Measurements from ENCODE around the gene C1QTNF9.

Gene C1QTNF9

DNA sequence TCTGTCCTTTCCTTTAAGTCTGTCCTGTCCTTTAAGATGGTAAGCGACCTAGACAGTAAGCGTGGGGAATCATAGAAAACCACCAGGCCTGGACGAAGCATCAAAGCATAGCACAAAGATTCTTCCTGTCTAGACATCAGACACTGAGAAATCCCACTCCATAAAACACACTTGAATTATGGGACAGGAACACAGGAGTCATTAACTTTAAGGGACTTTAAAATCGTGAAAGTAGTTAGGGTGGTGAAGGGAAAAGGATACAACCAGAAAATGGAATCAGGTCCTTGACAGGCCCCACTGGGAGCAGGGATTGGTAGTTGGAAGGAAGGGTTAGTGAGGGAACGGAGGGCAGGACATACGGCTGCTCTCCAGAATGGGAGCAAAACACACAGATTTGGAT lies 31.6 kb upstream of the C1QTNF9 start:
- H3K9me3 ChIP-seq (ENCODE audit: severe bottlenecking), result no peaks in the 10 kb centered on the region
- H3K4me3 ChIP-seq (ENCODE audit: low read depth, low read length), result no peak overlapping the region
- TF ChIP-seq, protein P1, sequence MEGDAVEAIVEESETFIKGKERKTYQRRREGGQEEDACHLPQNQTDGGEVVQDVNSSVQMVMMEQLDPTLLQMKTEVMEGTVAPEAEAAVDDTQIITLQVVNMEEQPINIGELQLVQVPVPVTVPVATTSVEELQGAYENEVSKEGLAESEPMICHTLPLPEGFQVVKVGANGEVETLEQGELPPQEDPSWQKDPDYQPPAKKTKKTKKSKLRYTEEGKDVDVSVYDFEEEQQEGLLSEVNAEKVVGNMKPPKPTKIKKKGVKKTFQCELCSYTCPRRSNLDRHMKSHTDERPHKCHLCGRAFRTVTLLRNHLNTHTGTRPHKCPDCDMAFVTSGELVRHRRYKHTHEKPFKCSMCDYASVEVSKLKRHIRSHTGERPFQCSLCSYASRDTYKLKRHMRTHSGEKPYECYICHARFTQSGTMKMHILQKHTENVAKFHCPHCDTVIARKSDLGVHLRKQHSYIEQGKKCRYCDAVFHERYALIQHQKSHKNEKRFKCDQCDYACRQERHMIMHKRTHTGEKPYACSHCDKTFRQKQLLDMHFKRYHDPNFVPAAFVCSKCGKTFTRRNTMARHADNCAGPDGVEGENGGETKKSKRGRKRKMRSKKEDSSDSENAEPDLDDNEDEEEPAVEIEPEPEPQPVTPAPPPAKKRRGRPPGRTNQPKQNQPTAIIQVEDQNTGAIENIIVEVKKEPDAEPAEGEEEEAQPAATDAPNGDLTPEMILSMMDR (IDR thresholded peaks at IDR 0.05; ENCODE audit: low read depth, low read length), result no peak
- H3K27me3 ChIP-seq (ENCODE audit: insufficient read depth, low read depth, severe bottlenecking), result peaks cover 3% of the 10 kb centered on the region
- DNase-seq, result no peak
- H3K36me3 ChIP-seq, result no peaks in the 10 kb centered on the region
- no peak overlapping the region for H3K27ac ChIP-seq

- Histone ChIP-seq H3K4me3 (ENCODE audit: low read depth, low read length) (no peak overlapping the region), H3K36me3 (no peaks in the 10 kb centered on the region), H3K27ac (no peak overlapping the region), H3K9me3 (ENCODE audit: severe bottlenecking) (no peaks in the 10 kb centered on the region), H3K27me3 (ENCODE audit: insufficient read depth, low read depth, severe bottlenecking) (peaks cover 3% of the 10 kb centered on the region)
- DNase-seq, result no peak
- TF ChIP-seq, protein P1 (IDR thresholded peaks at IDR 0.05; ENCODE audit: low read depth, low read length), result no peak
These were observed 29.9 kb upstream of the C1QTNF9 start for GRCh38 chr13:24279327-24280110.

GRCh38 chr13:24280720-24281119 lies 28.7 kb upstream of the C1QTNF9 start:
- Histone ChIP-seq H3K27ac (no peak overlapping the region), H3K9me3 (ENCODE audit: severe bottlenecking) (no peaks in the 10 kb centered on the region), H3K4me3 (ENCODE audit: low read depth, low read length) (no peak overlapping the region), H3K27me3 (ENCODE audit: insufficient read depth, low read depth, severe bottlenecking) (peaks cover 3% of the 10 kb centered on the region), H3K36me3 (peaks cover 4% of the 10 kb centered on the region; the same call in 1 of the 2 replicates)
- DNase-seq, result no peak
- TF ChIP-seq, protein P1 (IDR thresholded peaks at IDR 0.05; ENCODE audit: low read depth, low read length), result no peak

DNA sequence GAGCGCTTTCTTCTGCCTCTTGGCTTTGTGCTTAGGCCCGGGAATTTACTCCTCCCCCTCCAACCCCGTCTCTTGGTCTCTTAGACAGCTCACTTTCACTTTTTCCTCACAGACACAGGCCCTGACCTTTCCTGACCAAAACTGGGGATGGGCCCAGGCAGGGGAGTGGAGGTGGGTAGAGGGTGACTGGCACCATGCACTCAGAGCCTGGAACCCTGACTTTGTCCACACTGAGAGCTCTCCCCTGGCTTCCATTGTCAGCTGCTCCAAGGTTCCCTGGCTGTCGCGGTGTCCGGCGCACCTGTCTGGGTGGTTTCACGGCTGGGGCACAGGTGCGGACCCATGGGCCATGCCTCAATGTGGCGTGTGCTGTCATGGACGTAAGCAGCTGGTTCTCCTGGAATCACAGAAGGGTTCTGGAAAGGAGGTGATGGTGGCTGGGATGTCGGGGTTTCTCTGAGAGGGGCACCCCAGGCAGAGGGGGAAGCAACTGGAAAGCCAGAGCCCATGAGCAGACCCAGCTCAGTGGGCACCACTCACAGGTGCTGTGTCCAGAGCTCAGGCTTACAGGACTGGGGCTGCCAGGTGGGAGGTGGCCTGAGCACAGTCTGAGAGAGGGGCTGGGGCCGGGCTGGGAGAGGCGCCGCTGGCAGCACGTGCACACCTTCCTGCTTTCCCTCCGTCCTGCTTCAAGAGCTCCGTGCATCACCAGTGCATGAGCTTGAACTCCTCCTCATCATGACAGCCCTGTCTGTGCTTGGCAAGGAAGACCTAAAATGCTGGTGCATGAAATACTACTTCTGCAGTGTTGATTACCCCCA lies 28.0 kb upstream of the C1QTNF9 start:
- no peak overlapping the region for H3K4me3 ChIP-seq (ENCODE audit: low read depth, low read length)
- H3K36me3 ChIP-seq, result peaks cover 8% of the 10 kb centered on the region
- no peaks in the 10 kb centered on the region for H3K9me3 ChIP-seq (ENCODE audit: severe bottlenecking)
- no peak overlapping the region for H3K27ac ChIP-seq
- H3K27me3 ChIP-seq (ENCODE audit: insufficient read depth, low read depth, severe bottlenecking), result peaks cover 3% of the 10 kb centered on the region
- TF ChIP-seq, protein P1 (IDR thresholded peaks at IDR 0.05; ENCODE audit: low read depth, low read length), result no peak
- no peak for DNase-seq

GRCh38 chr13:24282256-24282655 lies 27.1 kb upstream of the C1QTNF9 start:
- Histone ChIP-seq H3K27ac (no peak overlapping the region), H3K27me3 (ENCODE audit: insufficient read depth, low read depth, severe bottlenecking) (peaks cover 3% of the 10 kb centered on the region), H3K36me3 (peaks cover 10% of the 10 kb centered on the region), H3K9me3 (ENCODE audit: severe bottlenecking) (no peaks in the 10 kb centered on the region), H3K4me3 (ENCODE audit: low read depth, low read length) (no peak overlapping the region)
- no peak for DNase-seq
- TF ChIP-seq, protein P1 (IDR thresholded peaks at IDR 0.05; ENCODE audit: low read depth, low read length), result no peak

Measured in WERI-Rb-1 (cell line).